Stimulated activated CD4-positive, alpha-beta T cell treated with anti-CD3 and anti-CD28 coated beads, Interleukin-4, amount 100 ng/mL, for 24 hours (primary cell): Measurements from ENCODE around the gene PJVK.

Experiments used
- DNase-seq: peaks from one replicate; pipeline ENCODE4 v3.0.0-alpha.2; 2020

PJVK gene

DNA sequence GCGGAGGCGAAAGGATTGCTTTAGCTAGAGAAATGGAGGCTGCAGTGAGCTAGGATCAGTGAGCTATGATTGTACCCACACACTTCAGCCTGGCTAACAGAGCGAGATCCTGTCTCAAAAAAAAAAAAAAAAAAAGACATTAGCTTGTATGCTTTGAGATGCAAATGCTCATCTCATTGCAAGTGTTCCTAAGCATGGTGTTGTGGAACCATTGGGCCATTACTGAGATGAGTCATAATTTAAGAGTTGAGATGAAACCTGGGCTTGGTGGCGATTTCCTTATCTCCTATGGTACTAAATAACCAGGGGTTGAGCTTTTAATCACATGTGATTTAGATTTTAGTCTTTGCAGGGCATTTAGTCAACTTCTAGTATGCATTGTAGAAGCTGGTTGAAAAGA is 31.3 kb downstream of the PJVK start:
- DNase-seq: no peak

DNA sequence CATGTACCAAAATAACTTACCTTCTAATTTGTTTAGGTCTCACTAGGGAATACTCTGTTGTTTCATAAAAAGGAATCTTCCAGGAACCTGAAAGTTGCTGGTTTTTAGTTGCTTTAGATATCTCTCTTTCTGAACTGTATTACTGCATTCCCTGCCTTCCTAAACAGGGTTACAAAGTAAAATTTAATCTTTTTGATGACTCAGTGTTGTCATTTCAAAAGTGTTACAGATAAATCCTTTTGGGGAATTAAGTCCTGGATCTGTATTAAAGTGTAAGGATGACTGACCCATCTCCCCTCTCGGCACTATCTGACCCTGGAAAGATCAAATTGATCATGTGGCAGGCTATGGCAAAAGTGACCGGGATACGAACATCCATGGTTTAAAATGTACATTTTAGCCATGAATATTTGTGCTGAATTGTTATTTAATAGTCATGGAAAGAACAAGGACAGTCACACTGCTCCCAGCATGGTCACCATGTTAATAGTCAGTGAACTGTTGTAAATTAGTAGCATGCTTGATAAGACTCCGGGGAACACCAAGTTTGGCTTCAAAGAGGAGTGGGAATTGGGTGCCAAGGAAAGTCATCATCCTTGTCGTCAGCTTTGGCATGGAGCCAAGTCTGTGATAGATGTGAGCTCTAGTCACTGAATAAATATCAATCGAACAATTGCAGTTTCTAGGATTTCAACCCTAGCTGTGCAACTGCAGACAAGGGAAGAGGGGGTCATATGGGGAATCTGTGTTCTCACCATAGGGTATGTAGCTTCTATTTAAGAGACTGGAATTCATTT is 33.3 kb downstream of the PJVK start:
- DNase-seq: no peak

DNA sequence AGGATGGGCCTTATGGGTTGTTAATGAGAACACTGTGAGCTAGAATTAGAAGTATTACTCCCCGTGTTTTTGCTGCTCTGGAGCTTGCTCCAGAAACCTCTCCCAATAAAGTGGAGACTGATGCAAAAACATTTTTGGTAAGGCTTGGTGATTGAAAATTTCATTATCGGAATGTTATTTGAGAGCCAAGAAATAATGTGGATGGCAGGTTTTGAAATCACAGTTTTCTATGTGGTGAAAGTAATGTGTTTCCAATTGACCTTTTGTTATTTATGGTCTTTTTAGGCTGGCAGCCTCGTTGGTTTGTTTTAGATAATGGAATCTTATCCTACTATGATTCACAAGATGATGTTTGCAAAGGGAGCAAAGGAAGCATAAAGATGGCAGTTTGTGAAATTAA is 34.2 kb downstream of the PJVK start:
- DNase-seq: no peak

DNA sequence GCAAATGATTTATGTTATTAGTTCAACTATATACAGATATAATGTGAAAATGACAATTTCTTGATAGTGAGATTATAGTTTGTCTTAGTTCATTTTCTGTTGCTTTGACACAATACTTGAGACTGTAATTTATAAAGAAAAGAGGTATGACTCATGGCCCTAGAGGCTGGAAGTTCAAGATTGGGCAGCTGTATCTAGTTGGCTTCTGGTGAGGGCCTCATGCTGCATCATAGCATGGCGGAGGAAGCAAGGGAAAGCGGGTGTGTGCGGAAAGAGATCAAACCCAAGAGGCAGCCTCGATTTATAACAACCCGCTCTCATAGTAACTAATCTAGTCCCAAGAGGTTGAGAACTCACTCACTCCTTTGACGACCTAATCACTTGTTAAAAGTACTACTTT is 40.4 kb downstream of the PJVK start:
- no peak for DNase-seq

DNA sequence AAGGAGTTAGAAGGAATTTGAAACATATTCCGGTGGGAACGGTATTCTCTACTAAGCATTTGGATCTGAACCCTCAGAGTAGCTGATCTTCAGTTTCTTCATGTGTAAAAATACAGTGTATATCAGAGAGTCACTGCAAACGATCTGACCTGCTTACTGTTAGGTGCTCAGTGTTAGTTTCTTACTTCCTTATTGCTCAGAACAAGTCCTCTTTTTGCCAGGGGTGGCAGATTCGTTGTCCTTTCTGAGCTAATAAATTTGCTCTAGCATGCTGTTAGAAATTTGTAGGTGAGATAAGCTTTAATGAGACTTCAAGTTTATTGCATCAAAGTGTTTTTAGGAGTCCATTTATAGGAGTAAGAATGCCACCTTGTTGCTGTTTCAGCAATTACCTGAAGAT is 44.9 kb downstream of the PJVK start:
- DNase-seq: no peak

DNA sequence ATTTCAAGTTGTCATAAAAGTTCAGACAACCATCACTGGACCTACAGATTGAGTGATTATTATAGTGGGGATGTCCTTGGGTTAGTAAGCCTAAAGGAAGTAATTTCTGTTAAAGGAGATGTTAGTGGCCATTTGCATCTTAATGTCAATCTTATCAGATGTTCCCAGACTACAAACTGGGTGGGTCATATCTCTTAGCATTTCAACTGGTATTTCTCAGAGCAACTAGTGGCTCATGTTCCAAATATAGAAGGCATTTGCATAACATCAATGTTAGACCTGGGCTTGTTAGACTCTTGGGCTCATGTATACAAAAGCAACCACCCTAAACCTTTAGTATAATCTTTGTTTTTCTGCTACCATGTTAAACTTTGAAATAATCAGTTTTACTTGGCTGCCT is 47.0 kb downstream of the PJVK start:
- DNase-seq: no peak

DNA sequence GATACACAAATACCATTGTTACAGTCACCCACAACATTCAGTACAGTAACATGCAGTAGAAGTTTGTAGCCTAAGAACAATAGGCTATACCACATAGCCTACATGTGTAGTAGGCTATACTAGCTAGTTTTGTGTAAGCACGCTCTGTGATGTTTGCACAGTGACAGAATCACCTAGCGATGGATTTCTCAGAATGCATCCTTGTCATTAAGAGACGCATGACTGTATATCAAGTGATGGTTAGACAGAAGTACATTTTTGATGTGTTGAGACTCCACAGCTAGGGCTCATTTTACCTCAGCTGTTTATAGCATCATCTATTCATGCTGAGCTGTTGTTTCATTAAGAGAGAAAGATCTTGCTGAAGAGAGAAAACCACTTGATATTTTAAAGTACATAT is 48.5 kb downstream of the PJVK start:
- no peak for DNase-seq

DNA sequence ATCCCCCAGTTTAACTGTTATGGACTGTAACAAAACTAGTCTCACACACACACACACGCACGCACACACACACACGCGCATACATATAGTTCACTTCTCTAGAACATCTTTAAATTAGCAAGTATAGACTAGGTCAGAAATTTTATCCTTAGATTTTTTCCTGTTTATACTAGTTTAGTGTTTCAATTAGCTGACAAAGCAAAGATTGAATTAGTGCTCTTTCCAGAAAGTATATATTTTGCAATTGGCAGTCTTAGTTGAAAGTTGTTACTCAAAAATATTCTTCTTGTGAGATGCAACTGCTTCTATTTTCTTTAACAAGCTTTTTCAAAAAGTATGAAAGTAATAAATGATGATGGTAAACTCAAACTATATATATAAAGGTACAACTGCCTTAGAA is 51.6 kb downstream of the PJVK start:
- no peak for DNase-seq

DNA sequence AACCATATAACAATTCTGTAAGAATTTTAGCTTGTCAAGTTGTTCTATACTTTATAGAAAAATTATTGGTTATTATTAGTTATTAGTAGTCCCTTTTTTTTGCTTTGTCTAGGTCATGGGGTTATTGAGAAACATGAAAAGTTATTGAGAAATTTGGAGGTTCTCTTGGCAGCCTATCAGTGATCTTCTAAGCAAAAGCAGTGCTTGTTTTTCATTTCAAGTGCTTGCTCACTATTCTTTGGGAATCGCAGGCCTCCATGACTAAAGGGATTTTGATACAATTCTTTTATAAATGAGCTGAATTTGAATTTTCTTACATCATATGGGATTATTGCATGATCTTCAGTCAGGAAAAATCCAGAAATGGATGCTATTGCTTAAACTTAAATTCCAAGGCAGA is 54.9 kb downstream of the PJVK start:
- DNase-seq: no peak

DNA sequence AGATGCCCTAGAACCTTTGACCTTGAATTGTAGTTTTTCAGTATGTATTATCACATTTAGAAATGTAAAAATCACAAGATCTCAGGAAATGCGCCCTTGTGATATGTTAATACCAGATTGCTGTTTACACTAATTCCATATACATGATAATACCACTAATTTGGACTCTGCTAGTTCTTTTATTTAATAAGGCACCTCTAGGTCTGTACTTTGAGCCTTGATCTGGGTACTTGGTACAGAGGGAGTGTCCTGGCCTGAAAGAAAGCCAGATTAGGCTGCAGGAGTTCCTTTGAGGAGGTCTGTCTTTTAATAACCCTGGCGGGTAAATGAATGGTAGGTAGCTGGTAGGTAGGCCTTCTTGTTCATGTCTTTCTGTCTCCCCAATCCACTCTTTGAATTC is 55.3 kb downstream of the PJVK start:
- no peak for DNase-seq

DNA sequence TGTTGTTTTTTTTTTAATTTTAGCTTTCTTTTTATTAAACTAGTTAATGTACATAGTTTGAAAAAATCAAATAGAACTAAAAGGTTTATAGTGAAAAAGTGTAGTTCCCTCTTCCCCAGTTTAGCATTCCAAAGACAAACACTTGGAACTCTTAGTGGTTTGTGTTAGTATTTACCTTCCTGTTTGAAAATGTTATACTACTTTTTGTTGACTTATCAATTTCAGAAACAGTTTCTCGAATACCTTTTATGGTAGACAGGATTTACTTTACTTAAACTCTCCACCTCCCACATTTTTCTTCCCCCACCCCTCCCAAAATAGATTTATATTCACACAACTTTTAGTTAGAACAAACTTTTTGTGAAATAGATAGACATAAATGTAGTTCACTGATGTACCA is 55.8 kb downstream of the PJVK start:
- no peak for DNase-seq

DNA sequence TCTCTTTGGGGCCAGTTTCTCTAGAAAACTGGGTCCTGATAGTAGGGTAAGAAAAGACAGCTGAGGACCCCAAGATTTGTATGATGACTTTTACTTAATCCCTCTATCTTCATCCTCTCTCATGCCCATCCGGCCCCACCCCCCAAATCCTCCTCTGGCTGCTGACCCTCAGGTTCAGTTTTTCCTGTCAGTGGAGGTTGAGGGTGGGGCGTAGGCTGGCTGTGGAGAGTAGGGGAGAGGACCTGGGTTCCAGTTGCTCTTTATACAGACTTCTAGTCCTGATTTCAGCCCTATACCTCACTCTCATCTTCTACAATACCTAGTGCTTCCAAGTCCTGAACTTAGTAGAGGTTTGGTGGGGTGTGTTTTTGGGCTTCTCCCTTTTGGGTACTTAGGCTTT is 57.5 kb downstream of the PJVK start:
- no peak for DNase-seq

DNA sequence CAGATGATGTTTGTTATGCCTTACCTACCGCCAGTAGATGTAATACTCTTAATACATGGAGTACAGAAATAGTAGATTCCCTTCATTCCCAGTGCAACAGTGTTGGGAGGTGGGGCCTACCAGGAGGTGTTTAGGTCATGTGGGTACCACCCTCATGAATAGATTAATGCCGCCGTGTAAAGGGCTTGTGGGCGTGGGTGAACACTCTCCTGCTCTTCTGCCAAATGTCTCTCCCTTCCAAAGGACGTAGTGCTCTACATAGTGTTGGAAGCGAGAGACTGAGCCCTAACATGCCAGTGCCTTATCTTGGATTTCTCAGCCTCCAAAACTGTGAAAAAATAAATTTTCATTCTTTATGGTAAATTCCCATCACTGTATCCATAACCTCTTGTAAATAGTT is 59.2 kb downstream of the PJVK start:
- DNase-seq: no peak
